HG02623 (cell line): ENCODE data around the gene ETF1.
"Not testable (repeated sequence)": the region's sequence is repeated elsewhere in the genome, so short reads cannot be mapped to it uniquely, and the experiment has no call there.

ENCODE experiments used
- ATAC-seq: cut with Tn5 transposase; IDR thresholded peaks from one replicate; pipeline ENCODE4 v1.9.1; 2021; ENCODE audit warnings: moderate library complexity; ENCODE audit not compliant: unreplicated experiment

Gene ETF1

GRCh38 chr5:138492560-138493045 lies 50.4 kb downstream of the ETF1 start:
- ATAC-seq: no peak

GRCh38 chr5:138491669-138492559 lies 51.1 kb downstream of the ETF1 start:
- ATAC-seq: peak; percentile 96

- no peak for ATAC-seq
Measured at GRCh38 chr5:138491284-138491648, 51.8 kb downstream of the ETF1 start.

GRCh38 chr5:138490648-138491283 lies 52.3 kb downstream of the ETF1 start:
- ATAC-seq: no peak

GRCh38 chr5:138489683-138490061 lies 53.4 kb downstream of the ETF1 start:
- ATAC-seq: no peak

- no peak for ATAC-seq
Measured at GRCh38 chr5:138488481-138488945, 54.5 kb downstream of the ETF1 start.

GRCh38 chr5:138482638-138483037 lies 60.4 kb downstream of the ETF1 start:
- ATAC-seq: no peak

- ATAC-seq: no peak
Measured at GRCh38 chr5:138476918-138477317, 66.1 kb downstream of the ETF1 start.

GRCh38 chr5:138473151-138473550 lies 69.9 kb downstream of the ETF1 start:
- not testable (repeated sequence) for ATAC-seq

- no peak for ATAC-seq
Measured at GRCh38 chr5:138472353-138472752, 70.7 kb downstream of the ETF1 start.

GRCh38 chr5:138471052-138471361 lies 72.0 kb downstream of the ETF1 start:
- ATAC-seq: no peak

- ATAC-seq: no peak
Measured at GRCh38 chr5:138470322-138471051, 72.5 kb downstream of the ETF1 start.

- ATAC-seq: no peak
Measured at GRCh38 chr5:138469540-138470321, 73.3 kb downstream of the ETF1 start.

GRCh38 chr5:138468966-138469539 lies 74.0 kb downstream of the ETF1 start:
- ATAC-seq: no peak

- no peak for ATAC-seq
Measured at GRCh38 chr5:138468133-138468965, 74.7 kb downstream of the ETF1 start.

- no peak for ATAC-seq
Measured at GRCh38 chr5:138467711-138468132, 75.3 kb downstream of the ETF1 start.

GRCh38 chr5:138466900-138467710 lies 75.9 kb downstream of the ETF1 start:
- no peak for ATAC-seq

- ATAC-seq: no peak
Measured at GRCh38 chr5:138466125-138466899, 76.7 kb downstream of the ETF1 start.
